Neural progenitor cell (in vitro differentiated cells): ENCODE data around the gene RAI1. TPM values are rescaled to one million over a fixed set of nuclear protein-coding genes. Genes with fewer than 3 reads are reported as not detected.

Experiments used
- DNase-seq: peaks from one replicate; pipeline ENCODE4 v3.0.0-alpha.2; 2016; ENCODE audit warnings: low spot score
- H2AFZ ChIP-seq: fragments of 200-600 bp; sonication (generic); replicated peaks from 2 replicates; pipeline ENCODE4 v1.6.1; 2016; ENCODE audit warnings: antibody characterized with exemption
- H3F3A ChIP-seq: fragments of 200-600 bp; sonication (generic); 2 replicates; pipeline ENCODE4 v1.6.1; 2016; ENCODE audit warnings: antibody characterized with exemption, low read depth
- H3K27ac ChIP-seq: fragments of 200-600 bp; sonication (generic); 2 replicates; pipeline ENCODE4 v1.5.1; 2016; ENCODE audit warnings: mild to moderate bottlenecking
- H3K27me3 ChIP-seq: fragments of 200-600 bp; sonication (generic); 2 replicates; pipeline ENCODE4 v1.6.1; 2016; ENCODE audit warnings: mild to moderate bottlenecking, moderate library complexity
- H3K36me3 ChIP-seq: fragments of 200-600 bp; sonication (generic); 2 replicates; pipeline ENCODE4 v1.5.1; 2016
- H3K4me1 ChIP-seq: fragments of 200-600 bp; sonication (generic); 2 replicates; pipeline ENCODE4 v1.6.1; 2016; ENCODE audit warnings: mixed run types
- H3K4me2 ChIP-seq: fragments of 200-600 bp; sonication (generic); 2 replicates; pipeline ENCODE4 v1.6.1; 2016
- H3K4me3 ChIP-seq: fragments of 200-600 bp; sonication (generic); 2 replicates; pipeline ENCODE4 v1.5.1; 2016
- H3K79me2 ChIP-seq: fragments of 200-600 bp; sonication (generic); 2 replicates; pipeline ENCODE4 v1.6.1; 2016; ENCODE audit warnings: low read depth
- H3K9ac ChIP-seq: fragments of 200-600 bp; sonication (generic); 2 replicates; pipeline ENCODE4 v1.6.1; 2016
- H3K9me3 ChIP-seq: fragments of 200-600 bp; sonication (generic); 2 replicates; pipeline ENCODE4 v1.5.1; 2016; ENCODE audit warnings: low read depth
- H4K20me1 ChIP-seq: fragments of 200-600 bp; sonication (generic); 2 replicates; pipeline ENCODE4 v1.6.1; 2016; ENCODE audit warnings: low read depth
- H3K27ac Mint-ChIP-seq: 3 replicates; pipeline ENCODE4 v1.8.0; 2021; ENCODE audit warnings: mixed read lengths
- H3K27me3 Mint-ChIP-seq: 2 replicates; pipeline ENCODE4 v1.8.0; 2022; ENCODE audit warnings: low read depth, mild to moderate bottlenecking, inconsistent platforms, moderate library complexity, mixed read lengths; ENCODE audit not compliant: insufficient read depth
- H3K36me3 Mint-ChIP-seq: 3 replicates; pipeline ENCODE4 v1.8.0; 2021; ENCODE audit warnings: mixed read lengths
- H3K4me1 Mint-ChIP-seq: 3 replicates; pipeline ENCODE4 v1.8.0; 2021; ENCODE audit warnings: mixed read lengths
- H3K4me3 Mint-ChIP-seq: 3 replicates; pipeline ENCODE4 v1.8.0; 2021; ENCODE audit warnings: mild to moderate bottlenecking, moderate library complexity, mixed read lengths
- H3K9me3 Mint-ChIP-seq: 3 replicates; pipeline ENCODE4 v1.8.0; 2020; ENCODE audit warnings: mixed read lengths
- EZH2 ChIP-seq: fragments of 200-600 bp; sonication (generic); IDR thresholded peaks from 2 replicates; pipeline ENCODE4 v1.6.1; 2017; ENCODE audit warnings: antibody characterized with exemption, mild to moderate bottlenecking, moderate library complexity
- EZH2phosphoT487 ChIP-seq: fragments of 200-600 bp; sonication (generic); IDR thresholded peaks from 2 replicates; pipeline ENCODE4 v1.6.1; 2017; ENCODE audit warnings: antibody characterized with exemption
- total RNA-seq: library from RNA; depleted of rRNA; stranded (reverse); fragments of >200 nt; gene quantifications from 2 replicates; pipeline ENCODE4 v1.2.3, GENCODE V29; 2015; ENCODE audit warnings: low replicate concordance
- TF ChIP-seq, protein P1 (sequence below): fragments of 200-600 bp; sonication (generic); IDR thresholded peaks from 2 replicates; pipeline ENCODE4 v1.5.1; 2017; ENCODE audit warnings: antibody characterized with exemption, mild to moderate bottlenecking

Gene RAI1
- total RNA-seq, 1 donor from 2014 or later = 27.4 TPM

DNA sequence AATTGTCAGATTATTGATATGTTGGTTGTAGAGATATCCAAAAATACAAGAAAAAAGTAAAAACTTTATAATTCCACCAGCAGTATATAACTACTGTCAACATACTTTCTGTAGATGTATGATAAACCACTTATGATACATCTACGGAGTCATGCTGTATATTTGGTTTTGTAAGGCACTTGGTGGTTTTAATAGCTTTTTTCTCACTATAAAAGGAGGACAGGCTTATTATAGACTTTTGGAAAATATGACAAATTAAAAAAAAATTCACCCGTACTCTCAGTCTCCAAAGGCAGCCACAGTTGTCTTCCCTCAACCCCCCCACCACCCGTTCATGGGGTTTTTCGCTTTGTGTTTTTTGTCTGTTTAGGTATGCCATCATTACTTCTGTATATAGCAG, 14.8 kb downstream of the RAI1 start:
- TF ChIP-seq EZH2 (no peak), EZH2phosphoT487 (no peak)
- TF ChIP-seq, protein P1, sequence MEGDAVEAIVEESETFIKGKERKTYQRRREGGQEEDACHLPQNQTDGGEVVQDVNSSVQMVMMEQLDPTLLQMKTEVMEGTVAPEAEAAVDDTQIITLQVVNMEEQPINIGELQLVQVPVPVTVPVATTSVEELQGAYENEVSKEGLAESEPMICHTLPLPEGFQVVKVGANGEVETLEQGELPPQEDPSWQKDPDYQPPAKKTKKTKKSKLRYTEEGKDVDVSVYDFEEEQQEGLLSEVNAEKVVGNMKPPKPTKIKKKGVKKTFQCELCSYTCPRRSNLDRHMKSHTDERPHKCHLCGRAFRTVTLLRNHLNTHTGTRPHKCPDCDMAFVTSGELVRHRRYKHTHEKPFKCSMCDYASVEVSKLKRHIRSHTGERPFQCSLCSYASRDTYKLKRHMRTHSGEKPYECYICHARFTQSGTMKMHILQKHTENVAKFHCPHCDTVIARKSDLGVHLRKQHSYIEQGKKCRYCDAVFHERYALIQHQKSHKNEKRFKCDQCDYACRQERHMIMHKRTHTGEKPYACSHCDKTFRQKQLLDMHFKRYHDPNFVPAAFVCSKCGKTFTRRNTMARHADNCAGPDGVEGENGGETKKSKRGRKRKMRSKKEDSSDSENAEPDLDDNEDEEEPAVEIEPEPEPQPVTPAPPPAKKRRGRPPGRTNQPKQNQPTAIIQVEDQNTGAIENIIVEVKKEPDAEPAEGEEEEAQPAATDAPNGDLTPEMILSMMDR = no peak
- Mint-ChIP-seq H3K4me3 (peak overlapping the region; percentile 84), H3K36me3 (no peaks in the 10 kb centered on the region), H3K27ac (no peak overlapping the region), H3K27me3 (peaks cover 5% of the 10 kb centered on the region), H3K9me3 (no peaks in the 10 kb centered on the region), H3K4me1 (peaks cover 85% of the 10 kb centered on the region)
- H2AFZ ChIP-seq = no peak overlapping the region
- peaks cover 60% of the 10 kb centered on the region for H3F3A ChIP-seq
- no peaks in the 10 kb centered on the region for H3K9me3 ChIP-seq
- H4K20me1 ChIP-seq = peaks cover 82% of the 10 kb centered on the region
- H3K4me2 ChIP-seq = no peak overlapping the region
- H3K79me2 ChIP-seq = peaks cover 46% of the 10 kb centered on the region
- DNase-seq = no peak
- H3K27me3 ChIP-seq = peaks cover 57% of the 10 kb centered on the region
- no peak overlapping the region for H3K4me3 ChIP-seq
- H3K9ac ChIP-seq = no peak overlapping the region
- H3K27ac ChIP-seq = no peak overlapping the region
- H3K4me1 ChIP-seq = peaks cover 71% of the 10 kb centered on the region
- H3K36me3 ChIP-seq = no peaks in the 10 kb centered on the region

DNA sequence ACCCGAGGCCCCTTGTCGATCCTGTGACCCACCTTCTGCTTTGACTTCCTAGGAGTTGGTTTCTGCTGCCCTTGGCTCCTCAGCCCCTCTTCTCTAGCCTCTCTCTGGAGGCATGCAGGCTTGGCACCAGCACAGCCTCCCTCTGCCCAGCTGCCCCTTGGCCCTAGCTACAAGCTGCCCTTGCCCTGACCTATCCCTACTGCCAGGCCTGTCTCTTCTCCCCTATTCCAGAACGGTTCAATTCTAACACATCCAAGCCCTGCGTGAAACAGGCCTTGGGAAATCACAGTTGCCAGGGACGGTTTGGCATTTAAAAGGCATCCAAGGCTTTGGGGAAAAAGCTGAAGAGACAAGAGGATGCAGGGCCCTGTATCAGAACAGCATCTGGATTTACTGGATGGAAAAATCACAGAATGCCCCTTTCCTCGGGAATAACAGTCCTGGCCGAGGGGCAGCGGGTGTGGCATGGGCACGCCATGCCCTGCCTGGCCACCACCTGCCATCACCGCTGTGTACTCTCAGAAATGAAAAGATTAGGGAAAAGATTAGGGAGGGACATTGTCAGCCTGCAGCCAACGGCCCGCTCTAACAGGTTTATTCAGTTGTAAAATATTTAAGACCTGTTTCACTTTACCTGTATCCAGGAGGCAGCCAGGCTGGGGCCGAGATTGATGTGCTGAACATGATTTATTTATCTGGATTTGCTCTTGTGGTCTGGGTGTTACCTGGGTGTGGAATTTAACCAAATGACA, 15.8 kb downstream of the RAI1 start:
- Mint-ChIP-seq H3K36me3 (no peaks in the 10 kb centered on the region), H3K9me3 (no peaks in the 10 kb centered on the region), H3K4me3 (peak overlapping the region; percentile 4), H3K27ac (peak overlapping the region; percentile 76), H3K27me3 (peaks cover 5% of the 10 kb centered on the region), H3K4me1 (peaks cover 85% of the 10 kb centered on the region)
- Histone ChIP-seq H3K27me3 (peaks cover 67% of the 10 kb centered on the region), H3K27ac (no peak overlapping the region), H3K9me3 (no peaks in the 10 kb centered on the region), H3F3A (peaks cover 63% of the 10 kb centered on the region), H3K9ac (no peak overlapping the region), H3K4me1 (peaks cover 63% of the 10 kb centered on the region), H3K36me3 (no peaks in the 10 kb centered on the region), H3K4me3 (no peak overlapping the region), H3K79me2 (peaks cover 36% of the 10 kb centered on the region), H4K20me1 (peaks cover 82% of the 10 kb centered on the region), H2AFZ (no peak overlapping the region), H3K4me2 (no peak overlapping the region)
- no peak for TF ChIP-seq EZH2phosphoT487
- TF ChIP-seq, protein P1 = no peak
- TF ChIP-seq EZH2 = no peak
- no peak for DNase-seq

- Histone ChIP-seq H3F3A (peaks cover 50% of the 10 kb centered on the region), H3K27ac (no peak overlapping the region), H3K4me2 (peak overlapping the region; percentile 47), H3K36me3 (no peaks in the 10 kb centered on the region), H3K9ac (no peak overlapping the region), H3K4me3 (no peak overlapping the region), H4K20me1 (peaks cover 85% of the 10 kb centered on the region), H3K4me1 (peaks cover 50% of the 10 kb centered on the region), H3K79me2 (peaks cover 29% of the 10 kb centered on the region), H3K9me3 (no peaks in the 10 kb centered on the region), H3K27me3 (peaks cover 80% of the 10 kb centered on the region), H2AFZ (no peak overlapping the region)
- Mint-ChIP-seq H3K27ac (peak overlapping the region; percentile 87), H3K9me3 (no peaks in the 10 kb centered on the region), H3K27me3 (peaks cover 1% of the 10 kb centered on the region), H3K36me3 (no peaks in the 10 kb centered on the region), H3K4me1 (peaks cover 85% of the 10 kb centered on the region), H3K4me3 (no peak overlapping the region)
- DNase-seq = peak; percentile 51
- no peak for TF ChIP-seq EZH2phosphoT487
- TF ChIP-seq EZH2 = no peak
- TF ChIP-seq, protein P1 = no peak
Measured at GRCh38 chr17:17698371-17698770, 17.1 kb downstream of the RAI1 start.
